ENCODE data around the gene TRIM7. TPM values are rescaled to one million over a fixed set of nuclear protein-coding genes. Genes with fewer than 3 reads are reported as not detected.

Gene TRIM7
- total and polyA plus RNA-seq, 9 of the 15 experiments (the other 6 are each of a cell fraction or from before 2014, with no cell fraction given): 2.6 to 14.9 (median 8.9) TPM

DNA sequence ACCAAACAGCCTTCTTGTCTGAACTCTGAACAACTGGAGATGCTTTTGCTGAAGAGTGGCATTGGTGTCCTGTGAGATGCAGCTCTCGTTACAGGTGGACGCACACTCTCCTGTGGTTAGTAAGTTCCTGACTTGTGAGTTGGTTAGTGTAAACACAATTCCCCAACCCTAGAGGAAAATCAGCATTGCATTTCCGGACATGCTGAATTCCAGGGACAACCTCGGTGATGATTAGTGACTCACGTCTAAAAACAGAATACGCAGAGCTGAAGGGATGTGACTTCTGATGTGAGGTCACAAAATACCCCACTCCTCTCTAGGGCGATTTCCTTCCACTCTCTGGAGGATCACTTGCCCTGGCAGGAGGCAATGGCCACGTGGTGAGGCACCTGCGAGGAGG, 52.6 kb downstream of the TRIM7 start:
- Histone ChIP-seq H3K9ac (ENCODE audit: insufficient read depth in 1 of 2, low read depth in 2 of 2, low read length in 2 of 2) (no peak overlapping the region), H4K20me1 (replicated peaks; ENCODE audit: control insufficient read depth, insufficient read depth, low read length) (no peaks in the 10 kb centered on the region), H3K9me3 (replicated peaks; ENCODE audit: control insufficient read depth, insufficient read depth, low read depth, low read length) (no peaks in the 10 kb centered on the region), H2AFZ (ENCODE audit: low read depth, low read length) (no peak overlapping the region), H3K4me2 (ENCODE audit: insufficient read depth, low read length) (no peak overlapping the region), H3K27ac (ENCODE audit: extremely low read depth, low read depth, low read length) (no peak overlapping the region), H3K4me1 (replicated peaks in 1 of 2; ENCODE audit: control insufficient read depth in 2 of 2, insufficient read depth in 2 of 2, low read length in 2 of 2) (peaks cover 3% of the 10 kb centered on the region in 2 experiments; a peak in 2 of 5 replicates), H3K4me3 (no peak overlapping the region), H3K36me3 (ENCODE audit: control insufficient read depth, insufficient read depth, low read length) (no peaks in the 10 kb centered on the region), H3K79me2 (ENCODE audit: control insufficient read depth, insufficient read depth, low read length) (no peaks in the 10 kb centered on the region), H3K27me3 (ENCODE audit: control insufficient read depth in 2 of 2, insufficient read depth in 2 of 2, low read length in 2 of 2) (no peaks in the 10 kb centered on the region), H3K9me1 (ENCODE audit: control insufficient read depth, insufficient read depth, low read length) (no peaks in the 10 kb centered on the region)
- in situ Hi-C loops (cut with MboI) (no loop called here), intact Hi-C loops (cut with micrococcal nuclease) (no loop called here)
- TF ChIP-seq PHF21A (IDR thresholded peaks at IDR 0.05; ENCODE audit: borderline replicate concordance, low read depth): no peak
- no peak for TF ChIP-seq CREB1 (IDR thresholded peaks at IDR 0.05)
- no peak for TF ChIP-seq CREB1 (CRISPR knock-in tag; IDR thresholded peaks at IDR 0.05)
- no peak for TF ChIP-seq ZNF274 (IDR thresholded peaks at IDR 0.05; ENCODE audit: borderline replicate concordance, low read depth, low read length)
- no peak for TF ChIP-seq HDAC8 (tag; IDR thresholded peaks at IDR 0.05)
- TF ChIP-seq, protein P1, sequence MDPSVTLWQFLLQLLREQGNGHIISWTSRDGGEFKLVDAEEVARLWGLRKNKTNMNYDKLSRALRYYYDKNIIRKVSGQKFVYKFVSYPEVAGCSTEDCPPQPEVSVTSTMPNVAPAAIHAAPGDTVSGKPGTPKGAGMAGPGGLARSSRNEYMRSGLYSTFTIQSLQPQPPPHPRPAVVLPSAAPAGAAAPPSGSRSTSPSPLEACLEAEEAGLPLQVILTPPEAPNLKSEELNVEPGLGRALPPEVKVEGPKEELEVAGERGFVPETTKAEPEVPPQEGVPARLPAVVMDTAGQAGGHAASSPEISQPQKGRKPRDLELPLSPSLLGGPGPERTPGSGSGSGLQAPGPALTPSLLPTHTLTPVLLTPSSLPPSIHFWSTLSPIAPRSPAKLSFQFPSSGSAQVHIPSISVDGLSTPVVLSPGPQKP (CRISPR knock-in tag; IDR thresholded peaks at IDR 0.05): no peak
- TF ChIP-seq, protein P2, sequence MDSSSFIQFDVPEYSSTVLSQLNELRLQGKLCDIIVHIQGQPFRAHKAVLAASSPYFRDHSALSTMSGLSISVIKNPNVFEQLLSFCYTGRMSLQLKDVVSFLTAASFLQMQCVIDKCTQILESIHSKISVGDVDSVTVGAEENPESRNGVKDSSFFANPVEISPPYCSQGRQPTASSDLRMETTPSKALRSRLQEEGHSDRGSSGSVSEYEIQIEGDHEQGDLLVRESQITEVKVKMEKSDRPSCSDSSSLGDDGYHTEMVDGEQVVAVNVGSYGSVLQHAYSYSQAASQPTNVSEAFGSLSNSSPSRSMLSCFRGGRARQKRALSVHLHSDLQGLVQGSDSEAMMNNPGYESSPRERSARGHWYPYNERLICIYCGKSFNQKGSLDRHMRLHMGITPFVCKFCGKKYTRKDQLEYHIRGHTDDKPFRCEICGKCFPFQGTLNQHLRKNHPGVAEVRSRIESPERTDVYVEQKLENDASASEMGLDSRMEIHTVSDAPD (CRISPR knock-in tag; IDR thresholded peaks at IDR 0.05): no peak
- TF ChIP-seq ZSCAN32 (CRISPR knock-in tag; IDR thresholded peaks at IDR 0.05): no peak
- no peak for TF ChIP-seq RUNX1 (IDR thresholded peaks at IDR 0.05; ENCODE audit: low read depth)
- BruUV-seq (replicated peaks): no TSS peak
- FAIRE-seq: no peak
- no peak for DNase-seq (ENCODE audit: extremely low read depth in 1 of 4, low spot score in 3 of 4)
- no peak for ATAC-seq
- ChIA-PET POLR2A (interaction anchor here (0.7 to 1.0 kb wide), 4 partner anchors 11 to 477 kb away, joined by 3 to 6 read pairs (median 4); no protein-coding TSS in a partner anchor), CTCF (ENCODE audit: low intra/inter-chr PET ratio) (no interaction called here)
- WGBS (ENCODE audit: insufficient coverage, low coverage, missing lambda C conversion rate): 63% methylated on average over 9 of the region's 9 CpGs
